ENCODE measurements around the gene SEMA4A. TPM values are rescaled to one million over a fixed set of nuclear protein-coding genes. Genes with fewer than 3 reads are reported as not detected.

SEMA4A gene
- total RNA-seq, 1 donor from 2014 or later = 12.4 TPM

- intact Hi-C loops (cut with micrococcal nuclease) = no loop called here
Observed at GRCh38 chr1:156134716-156135435, 18.5 kb upstream of the SEMA4A start.

GRCh38 chr1:156135930-156136871, 17.2 kb upstream of the SEMA4A start:
- intact Hi-C loops (cut with micrococcal nuclease) = no loop called here

GRCh38 chr1:156136970-156137483, 16.4 kb upstream of the SEMA4A start:
- intact Hi-C loops (cut with micrococcal nuclease) = no loop called here

- intact Hi-C loops (cut with micrococcal nuclease) = no loop called here
Observed at GRCh38 chr1:156138458-156138867, 14.9 kb upstream of the SEMA4A start.

- intact Hi-C loops (cut with micrococcal nuclease) = loop anchor here (1.0 to 10.0 kb wide), 2 partner anchors 84 to 174 kb away; no protein-coding TSS in a partner anchor
Observed at GRCh38 chr1:156140879-156141707, 12.3 kb upstream of the SEMA4A start.

- intact Hi-C loops (cut with micrococcal nuclease) = loop anchor here (10.0 kb wide), 1 partner anchor 171 kb away; no protein-coding TSS in a partner anchor
Observed at GRCh38 chr1:156143765-156144489, 9.5 kb upstream of the SEMA4A start.

- intact Hi-C loops (cut with micrococcal nuclease) = loop anchor here (10.0 kb wide), 1 partner anchor 170 kb away; no protein-coding TSS in a partner anchor
Observed at GRCh38 chr1:156144742-156145141, 8.6 kb upstream of the SEMA4A start.

- intact Hi-C loops (cut with micrococcal nuclease) = loop anchor here (1.0 to 10.0 kb wide), 2 partner anchors 80 to 169 kb away; no protein-coding TSS in a partner anchor
Observed at GRCh38 chr1:156145650-156146019, 7.8 kb upstream of the SEMA4A start.

GRCh38 chr1:156146020-156146768, 7.2 kb upstream of the SEMA4A start:
- intact Hi-C loops (cut with micrococcal nuclease) = loop anchor here (1.0 to 10.0 kb wide), 2 partner anchors 79 to 169 kb away; no protein-coding TSS in a partner anchor

- intact Hi-C loops (cut with micrococcal nuclease) = loop anchor here (1.0 to 10.0 kb wide), 2 partner anchors 78 to 168 kb away; no protein-coding TSS in a partner anchor
Observed at GRCh38 chr1:156146769-156147405, 6.5 kb upstream of the SEMA4A start.

- intact Hi-C loops (cut with micrococcal nuclease) = loop anchor here (10.0 kb wide), 1 partner anchor 167 kb away; no protein-coding TSS in a partner anchor
Observed at GRCh38 chr1:156148216-156148615, 5.2 kb upstream of the SEMA4A start.

GRCh38 chr1:156149374-156150332, 3.7 kb upstream of the SEMA4A start:
- intact Hi-C loops (cut with micrococcal nuclease) = loop anchor here (10.0 kb wide), 1 partner anchor 165 kb away; no protein-coding TSS in a partner anchor

GRCh38 chr1:156150333-156151011, 2.9 kb upstream of the SEMA4A start:
- intact Hi-C loops (cut with micrococcal nuclease) = no loop called here

GRCh38 chr1:156151093-156151688, 2.2 kb upstream of the SEMA4A start:
- intact Hi-C loops (cut with micrococcal nuclease) = no loop called here

GRCh38 chr1:156152628-156153027, 757 bp upstream of the SEMA4A start:
- intact Hi-C loops (cut with micrococcal nuclease) = no loop called here

GRCh38 chr1:156154317-156154749, 948 bp downstream of the SEMA4A start:
- intact Hi-C loops (cut with micrococcal nuclease) = no loop called here

All from T-helper 2 cell treated with Interferon-gamma antibody and Interleukin-4, amounts not matched to agents 100 ng/mL and 5 ng/mL, for 36 hours (primary cell).